HG02571 (cell line): ENCODE data around the gene TMEM232.

Experiments
- ATAC-seq: cut with Tn5 transposase; IDR thresholded peaks from one replicate; pipeline ENCODE4 v1.9.1; 2021; ENCODE audit warnings: mild to moderate bottlenecking, moderate library complexity; ENCODE audit not compliant: unreplicated experiment

Gene TMEM232

DNA sequence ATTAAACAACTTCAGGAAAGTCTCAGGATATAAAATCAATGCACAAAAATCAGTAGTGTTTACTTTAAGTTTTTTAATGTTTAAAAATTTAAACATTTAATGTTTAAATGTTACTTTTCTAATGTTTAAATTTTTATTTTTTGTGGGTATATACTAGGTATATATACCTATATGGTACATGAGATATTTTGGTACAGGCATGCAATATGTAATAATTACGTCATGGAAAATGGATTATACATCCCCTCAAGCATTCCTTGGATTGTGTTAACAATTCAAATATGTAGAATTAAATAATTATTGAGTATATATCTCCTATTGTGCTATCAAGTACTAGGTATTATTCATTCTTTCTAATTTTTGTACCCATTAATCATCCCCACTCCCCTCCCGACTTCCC is 291.3 kb downstream of the TMEM232 start:
- no peak for ATAC-seq

DNA sequence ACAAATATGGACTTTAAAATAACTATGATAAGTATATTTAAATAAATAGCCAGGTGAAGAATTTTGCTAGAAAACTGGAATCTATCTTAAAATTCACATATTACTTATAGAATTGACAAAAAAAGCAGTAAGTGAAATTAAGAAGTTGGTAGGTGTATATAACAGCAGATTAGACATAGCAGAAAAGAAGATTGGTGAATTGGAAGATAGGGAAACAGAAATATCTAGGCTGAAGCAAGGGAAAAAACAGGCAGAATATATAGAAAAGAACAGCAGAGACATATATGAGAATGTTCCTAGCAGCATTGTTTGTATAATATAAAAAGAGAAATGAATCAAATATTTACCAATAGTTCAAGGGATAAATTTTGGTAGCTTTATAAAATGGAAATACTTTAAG is 294.9 kb downstream of the TMEM232 start:
- no peak for ATAC-seq

DNA sequence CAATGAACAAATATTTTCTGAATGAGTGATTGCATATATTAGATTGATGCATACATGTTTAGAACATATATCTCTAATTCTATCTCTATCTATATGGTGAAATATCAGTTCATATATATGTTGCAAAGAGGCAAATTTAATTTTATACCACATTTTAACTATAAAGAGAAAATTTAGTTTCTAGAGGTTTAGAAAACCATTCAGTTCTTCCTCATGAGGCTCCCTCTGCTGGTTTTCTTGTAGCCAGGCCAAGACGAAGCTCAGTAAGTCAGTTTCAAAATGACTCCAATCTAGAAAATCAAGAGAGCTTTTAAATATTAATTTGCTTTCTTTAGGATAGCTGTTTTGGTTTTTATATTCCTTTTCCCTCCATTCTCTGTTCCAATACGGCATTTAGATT is 312.1 kb downstream of the TMEM232 start:
- no peak for ATAC-seq

DNA sequence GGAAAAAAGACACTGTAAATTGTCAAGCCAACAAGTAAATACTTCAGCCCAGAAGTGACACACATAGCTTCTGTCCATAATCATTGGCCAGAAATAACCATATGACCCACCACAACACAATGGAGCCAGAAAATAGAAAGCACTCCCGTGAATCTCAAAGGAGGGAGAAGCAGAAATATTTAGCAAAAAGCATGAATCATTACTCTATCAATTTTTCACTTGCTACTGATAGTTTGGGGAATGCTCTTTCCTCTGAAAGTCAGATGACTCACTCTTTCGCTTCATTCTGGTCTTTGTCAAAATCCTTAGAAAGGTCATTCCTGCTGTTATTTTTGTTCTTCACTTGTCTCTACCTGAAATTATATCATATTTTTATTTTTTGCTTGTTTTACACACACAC is 312.6 kb downstream of the TMEM232 start:
- no peak for ATAC-seq

DNA sequence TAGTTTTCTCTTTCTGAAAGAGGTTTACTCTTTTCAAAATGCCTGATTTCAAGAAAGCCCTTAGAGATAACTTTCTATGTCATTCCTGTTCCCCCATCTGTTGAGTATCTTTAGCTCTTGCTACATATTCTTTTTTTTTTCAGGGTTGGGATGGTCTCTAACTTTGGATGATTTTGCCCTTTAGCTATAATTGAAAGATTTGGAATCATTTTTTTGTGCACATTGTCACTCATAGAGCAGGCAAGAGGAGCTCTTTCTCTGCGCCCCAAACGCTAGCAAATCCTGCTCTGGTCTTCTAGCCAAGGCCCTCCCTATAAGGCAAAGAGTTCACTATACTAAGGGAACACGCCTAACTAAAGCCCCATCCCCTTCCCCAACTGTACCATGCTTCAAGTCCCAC is 316.9 kb downstream of the TMEM232 start:
- ATAC-seq: no peak

DNA sequence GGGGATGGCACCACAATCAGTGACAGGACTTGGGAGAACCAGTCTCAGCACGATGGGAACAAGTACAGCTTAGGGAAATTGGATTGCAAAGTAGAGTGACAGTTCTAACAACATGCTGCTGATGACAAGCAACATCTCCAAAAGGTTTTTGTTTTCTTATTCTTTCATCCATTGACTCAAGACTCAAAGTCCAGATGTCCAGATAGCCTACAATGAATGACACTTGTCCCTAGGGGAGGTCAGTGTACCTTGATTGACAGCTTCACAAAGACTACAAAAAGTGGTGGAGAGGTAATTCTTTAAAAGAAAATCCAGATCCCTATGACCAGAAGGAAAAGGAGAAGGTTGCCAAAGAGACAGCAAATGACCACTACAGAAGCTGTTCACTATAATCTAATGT is 323.9 kb downstream of the TMEM232 start:
- no peak for ATAC-seq

DNA sequence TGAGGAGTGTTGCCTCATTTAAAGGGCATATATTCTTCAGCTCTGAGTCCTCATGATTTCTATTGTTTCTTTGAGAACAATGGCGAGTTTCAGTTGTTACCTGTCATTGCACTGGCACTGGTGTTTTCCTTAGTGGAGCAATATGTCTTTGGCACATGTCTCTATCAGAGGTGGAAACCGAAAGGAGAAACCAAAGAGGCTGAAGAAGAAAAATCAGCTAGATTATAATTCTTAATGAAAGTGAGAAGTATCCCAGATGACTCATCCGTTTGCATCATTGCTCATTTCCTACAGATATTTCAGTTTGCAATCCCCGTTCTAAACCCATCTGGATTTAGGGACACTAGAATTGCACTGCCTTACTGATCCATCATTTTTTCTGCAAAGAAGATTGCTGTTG is 324.6 kb downstream of the TMEM232 start:
- no peak for ATAC-seq

DNA sequence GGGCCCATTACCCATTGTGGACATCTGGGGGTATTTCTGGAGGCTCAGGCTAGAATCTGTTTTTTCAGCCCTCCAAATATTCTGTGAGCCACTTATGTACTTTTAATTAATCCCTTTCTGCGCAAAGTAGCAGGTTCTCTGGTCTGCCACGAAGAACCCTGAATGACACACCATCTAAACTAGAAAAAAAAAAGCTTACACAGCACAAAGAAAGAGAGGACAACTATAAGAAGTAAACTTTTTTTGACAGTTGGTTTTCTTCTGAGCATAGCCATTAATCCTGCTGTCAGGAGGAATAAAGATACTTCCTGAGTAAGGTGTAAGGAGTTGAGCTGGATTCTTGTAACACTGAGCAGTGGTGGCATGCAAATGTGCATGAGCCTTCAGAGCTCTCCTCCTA is 327.5 kb downstream of the TMEM232 start:
- ATAC-seq: no peak

DNA sequence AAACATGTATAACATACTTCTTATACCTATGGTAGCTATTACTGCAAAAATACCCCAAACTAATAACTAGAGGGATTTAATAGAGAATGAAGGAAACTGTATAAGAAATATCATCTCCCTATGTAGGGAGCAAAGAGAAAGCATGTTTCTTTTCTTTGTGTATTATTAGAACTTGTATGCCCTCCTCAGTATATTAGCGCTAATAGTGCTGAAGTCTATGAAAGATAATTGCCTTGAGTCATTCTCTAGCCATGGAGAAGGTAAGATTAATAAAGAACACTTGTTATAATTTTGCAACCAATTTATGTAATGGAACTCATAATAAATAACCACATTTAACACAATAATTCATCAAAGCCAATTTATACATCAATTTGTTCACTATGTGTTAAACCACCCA is 329.2 kb downstream of the TMEM232 start:
- ATAC-seq: no peak

DNA sequence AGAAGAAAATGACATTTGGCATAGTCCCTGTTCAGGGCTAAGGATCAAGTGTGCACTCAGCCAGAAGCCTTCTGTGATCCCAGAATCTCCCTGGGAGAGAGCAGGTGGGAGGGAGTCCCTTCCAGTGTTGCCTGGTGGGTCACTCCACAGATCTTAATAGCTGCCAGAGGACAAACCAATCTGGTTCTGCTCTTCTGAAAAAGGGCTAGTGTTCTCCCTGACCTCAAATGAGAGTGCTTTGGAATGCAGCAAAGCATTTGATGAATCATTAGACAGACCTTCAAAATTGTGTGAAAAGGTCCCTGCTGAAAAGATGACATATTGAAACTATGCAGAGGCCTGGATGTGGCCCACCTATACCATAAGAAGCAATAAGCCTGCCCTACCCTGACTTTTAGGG is 339.7 kb downstream of the TMEM232 start:
- ATAC-seq: no peak

DNA sequence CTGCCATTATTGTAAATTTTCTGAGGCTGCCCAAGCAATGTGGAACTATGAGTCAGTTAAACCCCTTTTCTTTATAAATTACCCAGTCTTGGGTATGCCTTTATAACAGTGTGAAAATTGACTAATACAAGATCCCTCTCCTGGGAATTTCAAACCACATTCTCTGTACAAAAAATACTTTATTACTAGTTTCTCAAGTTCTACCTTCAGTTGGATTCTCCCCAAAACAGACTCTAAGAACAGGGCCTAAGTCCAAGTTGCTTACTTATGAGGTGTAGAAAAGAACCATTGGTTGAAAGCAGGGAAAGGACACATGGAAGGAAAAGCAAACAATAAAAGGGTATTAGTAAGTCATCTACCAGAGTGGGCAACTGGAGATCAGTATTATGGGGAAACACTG is 343.2 kb downstream of the TMEM232 start:
- no peak for ATAC-seq

DNA sequence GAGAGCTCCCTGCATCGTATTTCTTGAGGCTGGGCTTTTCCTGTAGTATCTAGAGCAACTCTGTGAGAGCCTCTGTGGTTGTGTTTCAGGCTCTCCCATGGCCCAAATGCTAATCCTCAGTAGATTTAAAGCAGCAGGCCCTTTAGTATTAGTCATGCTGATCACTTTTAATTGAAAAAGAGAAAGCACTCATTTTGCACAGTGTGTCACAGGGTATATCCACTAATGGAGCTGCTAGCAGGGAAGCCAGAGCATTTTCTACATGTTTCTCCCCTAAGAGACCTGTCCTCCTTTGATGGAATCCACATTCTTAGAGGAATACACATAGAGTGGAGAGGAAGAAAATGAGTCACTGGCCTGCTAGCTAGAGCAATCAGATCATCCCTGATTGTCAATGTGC is 348.5 kb downstream of the TMEM232 start:
- ATAC-seq: no peak

DNA sequence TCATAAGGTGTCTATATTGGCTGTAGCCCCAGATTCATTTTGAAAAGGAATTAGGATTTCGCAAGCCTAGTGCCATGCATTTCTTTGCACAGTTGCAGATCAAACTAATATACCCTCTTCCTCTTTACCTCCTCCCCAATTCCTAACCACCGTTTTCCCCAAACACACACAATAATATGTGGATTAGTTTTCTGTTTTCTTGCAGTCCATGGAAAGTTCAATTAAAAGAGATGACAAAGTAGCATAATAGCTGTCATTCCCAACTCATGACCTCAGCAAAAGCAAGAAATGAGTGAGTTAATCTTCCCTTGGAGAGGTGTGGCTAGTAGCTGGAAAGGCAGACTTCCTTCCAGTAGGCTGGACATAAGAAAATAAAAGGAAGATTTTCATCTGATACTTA is 349.1 kb downstream of the TMEM232 start:
- ATAC-seq: no peak

DNA sequence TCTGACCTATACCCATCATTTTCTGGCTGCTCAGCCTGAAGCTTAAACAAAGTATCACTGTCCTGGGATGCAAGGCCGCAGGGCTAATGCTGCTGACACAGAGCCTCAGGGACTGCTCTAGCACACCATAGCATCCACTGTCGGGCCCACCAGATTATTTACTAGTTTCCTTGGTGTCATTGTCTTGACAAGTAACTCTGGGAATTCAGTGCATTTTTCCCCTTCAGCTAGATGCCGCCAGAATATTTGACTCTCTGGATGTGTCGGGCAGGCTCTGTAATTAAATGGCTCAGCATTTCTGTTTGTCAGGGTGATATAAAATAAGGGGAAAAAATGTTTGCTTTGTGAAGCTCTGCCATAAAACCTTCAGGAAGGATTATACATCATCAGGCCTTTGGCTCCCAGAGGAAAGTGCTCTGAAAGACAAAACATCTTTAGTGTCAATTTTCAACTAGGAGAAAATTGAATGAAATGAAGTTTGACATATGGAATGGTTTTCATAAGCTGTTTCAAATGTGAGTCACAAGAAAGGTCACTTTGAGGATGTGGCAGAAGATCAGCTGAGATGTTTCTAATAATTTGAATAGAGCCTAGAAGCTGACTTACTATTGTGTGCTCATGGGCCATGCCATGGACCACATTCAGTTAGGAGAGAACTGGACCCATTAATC is 350.1 kb downstream of the TMEM232 start:
- no peak for ATAC-seq

DNA sequence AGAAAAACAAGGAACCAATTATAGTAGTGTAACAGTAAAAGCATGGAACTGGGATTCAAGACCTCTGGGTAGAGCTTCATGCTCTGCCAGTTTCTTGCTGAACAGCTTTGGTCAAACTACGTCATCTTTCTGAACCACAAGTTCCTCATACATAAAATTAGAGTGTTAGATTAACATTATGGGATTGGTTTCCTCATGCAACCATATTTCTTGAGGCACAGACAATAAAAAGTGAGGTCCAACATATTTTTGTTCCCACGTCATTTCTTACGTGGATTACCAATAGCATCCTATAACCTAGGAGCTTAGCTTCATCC is 354.8 kb downstream of the TMEM232 start:
- peak; percentile 69 for ATAC-seq

DNA sequence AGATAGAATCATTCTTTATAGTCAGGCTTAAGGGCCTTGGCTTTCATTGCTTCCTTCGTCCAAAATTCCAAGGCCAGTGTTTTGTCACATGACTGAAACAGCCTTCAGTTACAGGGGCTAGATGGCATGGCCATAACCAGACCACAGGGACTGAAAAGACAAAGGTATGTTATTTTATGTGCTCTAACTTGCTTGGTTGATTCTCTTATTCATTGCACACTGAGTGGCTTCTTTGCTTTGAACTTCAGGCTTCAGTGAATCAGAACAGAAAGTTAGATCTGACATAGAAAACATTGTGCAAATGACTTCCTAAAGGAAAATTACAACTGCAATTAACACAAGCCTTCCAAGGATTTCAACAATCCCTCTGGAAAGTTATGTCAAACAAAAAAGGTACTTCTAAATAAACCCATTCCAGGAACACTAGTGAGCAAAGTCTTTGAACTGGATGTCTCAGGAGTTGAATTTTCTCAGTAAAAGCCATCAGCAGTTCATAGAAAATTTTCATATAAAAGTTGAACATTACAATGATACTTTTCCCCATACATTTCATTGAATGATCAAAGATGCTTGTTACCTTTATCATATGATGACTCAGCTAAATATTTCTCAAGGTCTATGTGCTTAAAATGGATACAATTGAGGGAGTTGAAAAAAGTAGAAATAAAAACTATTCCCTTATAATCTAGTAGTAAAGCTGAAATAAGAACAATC is 355.3 kb downstream of the TMEM232 start:
- ATAC-seq: no peak
